ENCODE results near the gene PSMB7. TPM values are rescaled to one million over a fixed set of nuclear protein-coding genes. Genes with fewer than 3 reads are reported as not detected.

The PSMB7 gene
- total RNA-seq, 1 experiment from 2014 or later, result 264 TPM

GRCh38 chr9:124330011-124330697, 85.1 kb downstream of the PSMB7 start:
- Mint-ChIP-seq H3K4me3 (ENCODE audit: unreplicated experiment) (no peak overlapping the region), H3K36me3 (ENCODE audit: insufficient read depth, unreplicated experiment) (peaks cover 29% of the 10 kb centered on the region), H3K9me3 (ENCODE audit: unreplicated experiment) (no peaks in the 10 kb centered on the region), H3K4me1 (ENCODE audit: insufficient read depth, unreplicated experiment) (no peaks in the 10 kb centered on the region), H3K27ac (ENCODE audit: low read depth, unreplicated experiment) (no peak overlapping the region), H3K27me3 (ENCODE audit: insufficient read depth, unreplicated experiment) (no peaks in the 10 kb centered on the region)
- no peak for TF ChIP-seq CTCF (IDR thresholded peaks at IDR 0.05; ENCODE audit: unreplicated experiment)
- intact Hi-C loops (cut with micrococcal nuclease), result no loop called here
- POLR2A ChIA-PET, result no interaction called here
- BruUV-seq (replicated peaks), result no TSS peak
- CTCF ChIA-PET, result interaction anchor here (0.6 to 1.0 kb wide), 3 partner anchors 10 to 56 kb away, joined by 3 read pairs; no protein-coding TSS in a partner anchor
- no peak for DNase-seq (ENCODE audit: unreplicated experiment)

GRCh38 chr9:124329206-124329792, 85.9 kb downstream of the PSMB7 start:
- DNase-seq (ENCODE audit: unreplicated experiment), result no peak
- POLR2A ChIA-PET, result no interaction called here
- Mint-ChIP-seq H3K4me1 (ENCODE audit: insufficient read depth, unreplicated experiment) (no peaks in the 10 kb centered on the region), H3K36me3 (ENCODE audit: insufficient read depth, unreplicated experiment) (peaks cover 26% of the 10 kb centered on the region), H3K4me3 (ENCODE audit: unreplicated experiment) (no peak overlapping the region), H3K9me3 (ENCODE audit: unreplicated experiment) (no peaks in the 10 kb centered on the region), H3K27ac (ENCODE audit: low read depth, unreplicated experiment) (no peak overlapping the region), H3K27me3 (ENCODE audit: insufficient read depth, unreplicated experiment) (no peaks in the 10 kb centered on the region)
- CTCF ChIA-PET, result interaction anchor here (0.6 to 1.0 kb wide), 2 partner anchors 18 to 57 kb away, joined by 3 read pairs; no protein-coding TSS in a partner anchor
- BruUV-seq (replicated peaks), result no TSS peak
- no peak for TF ChIP-seq CTCF (IDR thresholded peaks at IDR 0.05; ENCODE audit: unreplicated experiment)
- intact Hi-C loops (cut with micrococcal nuclease), result no loop called here

GRCh38 chr9:124328285-124328684, 87.0 kb downstream of the PSMB7 start:
- H3K4me3 Mint-ChIP-seq (ENCODE audit: unreplicated experiment), result no peak overlapping the region
- H3K4me1 Mint-ChIP-seq (ENCODE audit: insufficient read depth, unreplicated experiment), result no peaks in the 10 kb centered on the region
- intact Hi-C loops (cut with micrococcal nuclease), result no loop called here
- CTCF ChIA-PET, result no interaction called here
- TF ChIP-seq CTCF (IDR thresholded peaks at IDR 0.05; ENCODE audit: unreplicated experiment), result no peak
- BruUV-seq (replicated peaks), result no TSS peak
- no peaks in the 10 kb centered on the region for H3K27me3 Mint-ChIP-seq (ENCODE audit: insufficient read depth, unreplicated experiment)
- no peak overlapping the region for H3K27ac Mint-ChIP-seq (ENCODE audit: low read depth, unreplicated experiment)
- POLR2A ChIA-PET, result no interaction called here
- H3K36me3 Mint-ChIP-seq (ENCODE audit: insufficient read depth, unreplicated experiment), result peaks cover 19% of the 10 kb centered on the region
- no peaks in the 10 kb centered on the region for H3K9me3 Mint-ChIP-seq (ENCODE audit: unreplicated experiment)
- DNase-seq (ENCODE audit: unreplicated experiment), result no peak

GRCh38 chr9:124327491-124327890, 87.8 kb downstream of the PSMB7 start:
- no peak for DNase-seq (ENCODE audit: unreplicated experiment)
- Mint-ChIP-seq H3K4me1 (ENCODE audit: insufficient read depth, unreplicated experiment) (no peaks in the 10 kb centered on the region), H3K9me3 (ENCODE audit: unreplicated experiment) (no peaks in the 10 kb centered on the region), H3K36me3 (ENCODE audit: insufficient read depth, unreplicated experiment) (peaks cover 27% of the 10 kb centered on the region), H3K27me3 (ENCODE audit: insufficient read depth, unreplicated experiment) (no peaks in the 10 kb centered on the region), H3K4me3 (ENCODE audit: unreplicated experiment) (no peak overlapping the region), H3K27ac (ENCODE audit: low read depth, unreplicated experiment) (no peak overlapping the region)
- ChIA-PET CTCF (interaction anchor here (0.5 to 0.6 kb wide), 2 partner anchors 199 to 792 kb away, joined by 3 read pairs; no protein-coding TSS in a partner anchor), POLR2A (no interaction called here)
- intact Hi-C loops (cut with micrococcal nuclease), result no loop called here
- no TSS peak for BruUV-seq (replicated peaks)
- no peak for TF ChIP-seq CTCF (IDR thresholded peaks at IDR 0.05; ENCODE audit: unreplicated experiment)

Data from MCF 10A (cell line).